ENCODE results near the gene TRIP12.
"Not testable (repeated sequence)": the region's sequence is repeated elsewhere in the genome, so short reads cannot be mapped to it uniquely, and the experiment has no call there.

The TRIP12 gene

GRCh38 chr2:229921892-229922448, at the start of gene TRIP12:
Gene TRIP12, minus strand, starts transcription at chr2:229922009. Its CDS starts 41,930 bp downstream, at chr2:229880079.
- DNase-seq (ENCODE audit: low read depth), result peak; percentile 81

GRCh38 chr2:229971298-229971790, 49.5 kb upstream of the TRIP12 start:
- DNase-seq (ENCODE audit: low read depth), result no peak

GRCh38 chr2:229970406-229970805, 48.6 kb upstream of the TRIP12 start:
- DNase-seq (ENCODE audit: low read depth), result no peak

- DNase-seq (ENCODE audit: low read depth), result no peak
Observed at GRCh38 chr2:229969921-229970320, 48.1 kb upstream of the TRIP12 start.

GRCh38 chr2:229963596-229963995, 41.8 kb upstream of the TRIP12 start:
- not testable (repeated sequence) for DNase-seq (ENCODE audit: low read depth)

- no peak for DNase-seq (ENCODE audit: low read depth)
Observed at GRCh38 chr2:229956491-229956890, 34.7 kb upstream of the TRIP12 start.

GRCh38 chr2:229955663-229956062, 33.9 kb upstream of the TRIP12 start:
- no peak for DNase-seq (ENCODE audit: low read depth)

GRCh38 chr2:229952256-229952835, 30.5 kb upstream of the TRIP12 start:
- DNase-seq (ENCODE audit: low read depth), result no peak

- DNase-seq (ENCODE audit: low read depth), result no peak
Observed at GRCh38 chr2:229947544-229947943, 25.7 kb upstream of the TRIP12 start.

- no peak for DNase-seq (ENCODE audit: low read depth)
Observed at GRCh38 chr2:229945975-229946374, 24.2 kb upstream of the TRIP12 start.

- no peak for DNase-seq (ENCODE audit: low read depth)
Observed at GRCh38 chr2:229943770-229944449, 22.1 kb upstream of the TRIP12 start.

- no peak for DNase-seq (ENCODE audit: low read depth)
Observed at GRCh38 chr2:229943171-229943570, 21.4 kb upstream of the TRIP12 start.

- DNase-seq (ENCODE audit: low read depth), result no peak
Observed at GRCh38 chr2:229942671-229943070, 20.9 kb upstream of the TRIP12 start.

- no peak for DNase-seq (ENCODE audit: low read depth)
Observed at GRCh38 chr2:229937537-229937936, 15.7 kb upstream of the TRIP12 start.

- no peak for DNase-seq (ENCODE audit: low read depth)
Observed at GRCh38 chr2:229931241-229931640, 9.4 kb upstream of the TRIP12 start.

GRCh38 chr2:229930656-229931055, 8.8 kb upstream of the TRIP12 start:
- no peak for DNase-seq (ENCODE audit: low read depth)

- DNase-seq (ENCODE audit: low read depth), result no peak
Observed at GRCh38 chr2:229927817-229928321, 6.1 kb upstream of the TRIP12 start.

- no peak for DNase-seq (ENCODE audit: low read depth)
Observed at GRCh38 chr2:229925201-229925600, 3.4 kb upstream of the TRIP12 start.

GRCh38 chr2:229924541-229924940, 2.7 kb upstream of the TRIP12 start:
- DNase-seq (ENCODE audit: low read depth), result not testable (repeated sequence)

- peak; percentile 76 for DNase-seq (ENCODE audit: low read depth)
Observed at GRCh38 chr2:229922449-229923386, 909 bp upstream of the TRIP12 start, which contains the start of gene FBXO36. Gene FBXO36, plus strand, starts transcription at chr2:229922503. Its CDS starts 11 bp downstream, at chr2:229922514.

- peak; percentile 59 for DNase-seq (ENCODE audit: low read depth)
Observed at GRCh38 chr2:229921101-229921891, 513 bp downstream of the TRIP12 start.

Measured in T-helper 22 cell (primary cell).